NB4 (cell line): ENCODE data around the gene MAP4K2.

Experiments used
- CTCF ChIP-seq: IDR thresholded peaks from one replicate; pipeline ENCODE4 v1.5.1; 2012; ENCODE audit warnings: low read depth, low read length
- MAX ChIP-seq: IDR thresholded peaks from 2 replicates; pipeline ENCODE4 v1.6.1; 2011; ENCODE audit warnings: low read depth, low read length
- POLR2A ChIP-seq: IDR thresholded peaks from 2 replicates; pipeline ENCODE4 v1.6.1; 2011; ENCODE audit warnings: mild to moderate bottlenecking; ENCODE audit not compliant: insufficient read length; ENCODE audit errors: extremely low read depth

- no peak for TF ChIP-seq MAX
- TF ChIP-seq POLR2A: no peak
- no peak for TF ChIP-seq CTCF
Observed at GRCh38 chr11:64786308-64786707, 16.7 kb downstream of the MAP4K2 start.
